NCI-H82 treated with DMSO at 0.1 percent for 48 hours (cell line): ENCODE results near the gene ZNF830.
"Not testable (repeated sequence)": the region's sequence is repeated elsewhere in the genome, so short reads cannot be mapped to it uniquely, and the experiment has no call there.

Experiments
- DNase-seq: peaks from one replicate; lab custom pipeline; 2025; ENCODE audit not compliant: unreplicated experiment; lab: John Stamatoyannopoulos, UW

Gene ZNF830, protein sequence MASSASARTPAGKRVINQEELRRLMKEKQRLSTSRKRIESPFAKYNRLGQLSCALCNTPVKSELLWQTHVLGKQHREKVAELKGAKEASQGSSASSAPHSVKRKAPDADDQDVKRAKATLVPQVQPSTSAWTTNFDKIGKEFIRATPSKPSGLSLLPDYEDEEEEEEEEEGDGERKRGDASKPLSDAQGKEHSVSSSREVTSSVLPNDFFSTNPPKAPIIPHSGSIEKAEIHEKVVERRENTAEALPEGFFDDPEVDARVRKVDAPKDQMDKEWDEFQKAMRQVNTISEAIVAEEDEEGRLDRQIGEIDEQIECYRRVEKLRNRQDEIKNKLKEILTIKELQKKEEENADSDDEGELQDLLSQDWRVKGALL

DNA sequence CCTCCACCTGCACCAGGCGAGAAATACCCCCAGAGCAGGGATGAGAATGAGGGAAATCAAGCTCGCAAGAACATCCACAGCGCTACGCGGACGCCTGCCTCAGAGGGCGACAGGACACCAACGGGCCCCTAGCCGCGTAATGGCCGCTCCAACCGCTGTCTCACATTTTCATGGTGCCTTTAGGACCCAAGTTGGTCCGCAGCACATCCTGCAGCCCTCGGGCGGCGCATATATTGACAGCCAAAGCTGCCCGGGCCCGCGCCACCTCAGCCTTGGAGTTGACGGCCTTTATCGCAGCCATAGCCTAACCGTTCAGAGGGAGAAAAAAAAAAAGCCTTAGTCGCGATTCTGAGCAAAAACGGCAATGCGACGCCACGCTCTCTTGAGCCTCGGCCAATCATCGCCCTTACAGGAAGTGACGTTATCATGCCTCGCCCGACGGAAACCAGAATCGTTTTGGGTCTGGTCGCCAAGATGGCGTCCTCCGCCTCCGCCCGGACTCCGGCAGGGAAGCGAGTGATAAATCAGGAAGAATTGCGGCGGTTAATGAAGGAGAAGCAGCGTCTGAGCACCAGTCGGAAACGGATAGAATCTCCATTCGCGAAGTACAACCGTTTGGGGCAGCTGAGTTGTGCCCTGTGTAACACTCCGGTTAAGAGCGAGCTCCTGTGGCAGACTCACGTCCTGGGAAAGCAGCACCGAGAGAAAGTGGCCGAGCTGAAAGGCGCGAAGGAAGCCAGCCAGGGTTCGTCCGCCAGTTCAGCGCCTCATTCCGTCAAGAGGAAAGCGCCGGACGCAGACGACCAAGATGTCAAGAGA lies at the start of gene ZNF830, which contains the start of gene CCT6B:
Gene ZNF830, plus strand, starts transcription at position 448 of the 819 bp plus-strand sequence. Its CDS starts 27 bp downstream, at position 475.
Gene CCT6B, minus strand, starts transcription at position 368 of the 819 bp plus-strand sequence. Its CDS starts 67 bp downstream, at position 301.
- peak; percentile 63 for DNase-seq

DNA sequence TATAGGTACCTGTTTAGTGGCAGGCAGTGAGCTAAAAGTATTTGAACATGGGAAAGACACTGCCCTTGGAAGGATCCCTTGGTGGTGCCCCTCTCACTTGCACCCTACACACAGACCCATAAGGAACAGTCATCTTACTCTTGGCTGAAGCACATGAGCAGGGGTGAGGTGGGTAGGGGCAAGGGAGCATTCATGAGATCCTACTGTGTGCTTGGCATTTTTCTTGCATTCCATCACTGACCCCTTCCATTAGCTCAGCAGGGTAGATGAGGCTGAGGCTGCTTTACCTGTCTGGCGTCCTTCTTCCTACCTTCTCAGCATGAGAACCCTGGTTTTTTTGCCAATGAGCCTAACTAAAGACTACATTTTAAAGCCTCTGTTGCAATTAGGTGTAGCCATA lies 48.3 kb upstream of the ZNF830 start:
- no peak for DNase-seq

DNA sequence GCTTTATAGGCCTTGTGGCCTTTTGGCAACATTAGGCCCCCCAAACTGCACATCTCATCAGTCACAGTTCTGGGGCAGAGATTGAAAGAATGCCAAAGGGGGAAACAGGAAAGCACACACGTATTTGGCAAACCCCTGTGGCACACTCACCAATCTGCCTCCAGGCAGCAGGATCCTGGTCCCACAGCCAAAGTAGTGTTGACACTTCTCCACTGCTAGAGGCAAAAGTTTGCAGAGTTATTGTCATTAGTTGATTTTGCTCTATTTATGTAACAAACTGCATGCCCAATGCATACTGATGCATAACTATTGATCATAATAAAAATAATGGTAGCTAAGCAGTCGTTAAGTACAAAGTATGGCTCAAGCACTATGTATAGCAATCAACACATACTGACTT lies 45.2 kb upstream of the ZNF830 start:
- DNase-seq: no peak

DNA sequence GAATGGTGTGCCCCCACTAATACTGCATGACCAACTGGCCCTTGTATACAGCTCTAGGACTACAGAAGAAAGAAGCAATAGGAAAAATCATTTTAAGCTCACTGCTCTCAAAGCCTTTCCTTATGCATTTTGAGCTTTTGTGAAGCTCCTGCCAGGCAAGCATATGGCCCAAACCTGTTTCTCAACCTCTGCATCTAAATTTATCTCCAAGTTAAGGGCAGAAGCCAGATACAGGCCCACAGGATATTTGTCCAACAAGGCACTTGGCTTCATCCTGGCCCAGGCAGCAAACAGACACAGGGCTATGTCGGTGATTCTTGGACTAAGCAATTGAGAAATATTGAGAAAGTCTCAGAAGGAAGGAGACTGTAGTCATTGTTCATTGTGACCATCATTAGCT lies 44.0 kb upstream of the ZNF830 start:
- DNase-seq: no peak

DNA sequence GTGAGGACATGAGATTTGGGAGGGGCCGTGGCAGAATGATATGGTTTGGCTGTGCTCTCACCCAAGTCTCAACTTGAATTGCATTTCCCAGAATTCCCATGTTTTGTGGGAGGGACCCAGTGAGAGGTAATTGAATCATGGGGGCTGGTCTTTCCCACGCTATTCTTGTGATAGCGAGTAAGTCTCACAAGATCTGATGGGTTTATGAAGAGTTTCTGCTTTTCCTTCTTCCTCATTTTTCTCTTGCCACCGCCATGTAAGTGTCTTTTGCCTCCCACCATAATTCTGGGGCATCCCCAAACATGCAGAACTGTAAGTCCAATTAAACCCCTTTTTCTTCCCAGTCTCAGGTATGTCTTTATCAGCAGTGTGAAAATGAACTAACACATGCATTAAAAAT lies 40.7 kb upstream of the ZNF830 start:
- no peak for DNase-seq

DNA sequence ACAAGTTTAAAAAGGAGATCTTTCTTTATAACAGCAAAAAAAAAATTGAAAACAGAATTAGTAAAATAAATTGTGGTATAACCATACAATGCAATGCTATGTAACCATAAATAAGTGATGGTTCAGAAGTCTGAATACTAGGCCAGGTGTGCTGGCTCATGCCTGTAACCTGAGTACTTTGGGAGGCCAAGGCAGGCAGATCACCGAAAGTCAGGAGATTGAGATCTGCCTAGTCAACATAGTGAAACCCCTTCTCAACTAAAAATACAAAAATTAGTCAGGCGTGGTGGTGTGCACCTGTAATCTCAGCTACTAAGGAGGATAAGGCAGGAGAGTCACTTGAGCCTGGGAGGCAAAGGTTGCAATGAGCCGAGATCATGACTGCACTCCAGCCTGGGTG lies 34.7 kb upstream of the ZNF830 start:
- DNase-seq: no peak

DNA sequence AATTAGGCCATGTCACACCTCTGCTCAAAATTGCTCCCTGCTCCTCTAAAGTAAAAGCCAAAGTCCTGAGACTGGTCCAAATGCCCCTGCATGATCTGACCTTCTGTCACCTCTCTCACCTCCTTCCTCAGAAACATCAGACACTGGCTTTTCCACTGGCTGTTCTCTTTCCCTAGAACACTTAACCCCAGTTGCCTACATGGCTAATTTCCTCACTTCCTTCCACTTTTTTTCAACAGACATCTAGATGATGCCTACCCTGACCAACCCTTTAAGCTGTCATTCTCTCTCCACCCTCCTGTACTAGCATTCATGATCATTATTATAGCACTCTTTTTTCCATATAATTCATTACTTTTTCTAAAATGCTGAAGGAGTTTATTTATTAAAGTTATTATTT lies 31.1 kb upstream of the ZNF830 start:
- no peak for DNase-seq

DNA sequence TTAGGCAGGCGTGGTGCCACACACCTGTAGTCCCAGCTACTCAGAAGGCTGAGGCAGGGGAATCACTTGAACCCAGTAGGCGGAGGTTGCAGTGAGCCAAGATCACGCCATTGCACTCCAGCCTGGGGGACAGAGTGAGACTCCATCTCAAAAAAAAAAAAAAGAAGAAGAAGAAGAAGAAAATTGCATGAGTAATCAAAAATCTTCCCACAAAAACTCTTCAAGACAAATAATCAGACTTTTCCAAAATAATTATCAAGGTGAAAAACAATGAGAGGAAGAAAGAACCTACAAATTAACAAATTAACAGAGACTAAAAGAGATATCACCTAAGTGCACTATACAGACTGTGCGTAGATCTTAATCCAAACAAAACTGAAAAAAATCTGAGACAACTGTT lies 10.6 kb upstream of the ZNF830 start:
- DNase-seq: not testable (repeated sequence)

DNA sequence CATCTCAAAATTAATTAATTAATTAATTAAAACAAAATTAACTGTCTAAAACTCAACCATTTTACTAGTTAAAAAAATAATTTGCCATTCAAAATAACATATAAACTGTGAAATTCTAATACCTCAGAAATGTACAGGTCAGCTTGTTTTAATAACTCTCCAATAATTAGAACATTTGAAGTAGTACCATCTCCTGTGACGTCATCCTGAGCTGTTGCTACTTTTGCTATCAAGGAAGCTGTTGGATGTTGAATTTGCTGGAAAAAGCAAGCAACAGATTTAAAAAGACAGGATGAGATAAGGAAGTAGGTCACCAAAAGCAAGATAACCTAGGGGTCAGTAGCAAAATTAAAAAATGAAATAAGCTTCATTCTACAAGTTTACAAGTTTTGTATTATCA lies 2.9 kb upstream of the ZNF830 start:
- DNase-seq: no peak

DNA sequence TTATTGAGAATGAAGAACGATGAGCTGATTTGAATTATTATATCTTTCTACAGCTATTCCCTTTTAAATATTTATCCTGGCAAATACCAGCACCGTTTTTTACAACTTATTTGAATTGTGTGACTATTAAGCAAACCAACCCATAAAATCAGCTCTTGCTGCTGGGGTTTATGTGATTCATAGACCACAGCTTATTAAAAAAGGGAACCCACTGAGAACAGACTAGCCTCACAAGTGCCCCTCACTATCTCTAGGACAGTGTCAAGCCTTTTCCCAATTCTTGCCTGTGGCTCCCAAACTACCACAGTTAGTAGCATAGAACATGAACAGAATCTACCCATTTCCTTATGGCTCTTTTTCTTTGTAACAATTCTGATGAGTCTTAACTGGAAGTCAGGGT lies 12.8 kb downstream of the ZNF830 start:
- no peak for DNase-seq

DNA sequence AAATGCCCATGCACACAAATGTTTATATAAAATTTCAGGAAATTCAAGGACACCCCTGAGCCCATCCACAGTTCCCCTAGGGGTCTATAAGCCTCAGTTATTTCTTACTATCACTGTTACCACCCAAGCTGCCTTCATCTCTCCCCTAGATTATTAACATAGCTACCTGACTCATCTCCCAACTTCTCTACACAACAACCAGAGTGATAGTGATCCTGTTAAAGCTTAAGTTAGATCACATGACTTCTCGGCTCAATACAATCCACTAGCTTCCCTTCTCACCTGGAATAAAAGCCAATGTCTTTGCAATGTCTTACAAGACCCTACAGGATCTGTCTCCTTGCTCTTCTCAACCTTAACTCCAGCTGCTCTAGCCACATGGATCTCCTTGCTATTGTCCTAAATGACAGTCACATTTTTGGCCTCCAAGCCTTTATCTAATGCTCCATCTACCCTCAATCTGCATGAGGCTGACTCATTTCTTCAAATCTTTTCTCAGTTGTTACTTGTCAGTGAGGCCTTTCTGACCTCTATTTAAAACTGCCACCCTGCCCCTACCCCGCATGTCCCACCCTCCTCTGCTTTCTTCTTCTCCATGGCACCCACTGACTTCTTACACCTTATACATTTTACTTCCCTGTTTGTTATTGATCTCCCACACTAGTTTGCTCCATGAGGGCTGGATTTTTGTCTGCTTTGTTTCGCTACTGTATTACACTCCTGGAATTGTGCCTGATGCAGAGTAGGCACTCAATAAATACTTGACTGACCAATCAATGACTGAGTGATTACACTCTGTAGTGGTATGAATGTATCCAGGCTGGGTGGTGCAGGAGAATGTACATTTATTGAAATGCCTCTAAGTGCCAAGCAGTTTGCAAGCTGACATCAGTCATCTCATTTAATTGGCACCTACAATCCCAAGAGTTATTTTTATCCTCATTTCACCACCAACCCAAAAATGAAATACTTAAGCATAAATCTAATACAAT lies 13.8 kb downstream of the ZNF830 start:
- no peak for DNase-seq

DNA sequence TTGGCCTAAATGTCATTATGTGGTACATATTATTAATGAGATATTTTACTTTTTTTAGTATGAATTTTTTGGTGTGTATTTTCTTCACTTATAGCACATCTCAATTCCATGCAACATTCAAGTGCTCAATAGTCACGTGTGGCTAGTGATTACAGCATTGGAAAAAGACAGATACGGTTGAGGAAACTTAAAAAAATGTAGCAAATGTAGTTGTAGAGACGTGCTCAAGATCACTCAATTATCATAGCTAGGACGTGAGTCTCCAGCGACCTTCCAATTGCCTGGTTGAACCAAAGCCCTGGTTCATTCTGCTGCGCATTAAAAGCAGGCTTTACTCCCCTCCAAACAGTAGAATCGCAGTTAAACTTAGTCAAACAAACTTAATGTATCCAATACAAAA lies 17.8 kb downstream of the ZNF830 start:
- DNase-seq: no peak

DNA sequence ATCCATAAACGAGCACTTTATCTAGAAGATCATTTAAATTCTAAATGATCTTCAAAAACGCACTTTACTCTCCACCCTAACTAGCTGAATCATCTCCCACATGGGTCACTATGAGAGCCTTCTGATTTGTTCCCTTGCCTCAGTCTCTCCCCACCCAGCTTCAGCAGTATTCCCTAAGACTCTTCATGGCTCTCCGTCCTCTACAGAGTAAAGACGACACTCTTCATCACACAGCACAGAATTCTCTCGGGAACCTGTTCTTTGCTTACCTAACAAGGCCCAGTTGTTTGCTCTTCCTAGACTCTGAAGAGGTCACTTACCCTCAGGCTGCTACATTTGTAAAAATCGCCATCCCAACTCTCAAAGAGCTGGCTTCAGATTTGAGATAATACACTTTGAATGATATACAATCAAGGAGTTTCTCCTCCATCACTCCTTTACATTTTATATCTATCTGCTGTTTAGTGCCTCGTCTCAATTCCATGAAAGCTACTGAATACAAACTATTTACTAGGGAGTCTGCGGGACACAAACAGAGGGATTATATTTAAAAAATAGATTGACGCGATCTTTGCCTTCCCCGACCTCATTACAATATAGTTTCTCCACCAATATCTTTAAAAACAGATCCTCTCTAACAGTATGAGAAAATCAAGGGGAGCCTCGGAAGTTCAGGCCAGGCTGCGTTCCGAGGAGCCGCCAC lies 18.5 kb downstream of the ZNF830 start:
- DNase-seq: no peak

DNA sequence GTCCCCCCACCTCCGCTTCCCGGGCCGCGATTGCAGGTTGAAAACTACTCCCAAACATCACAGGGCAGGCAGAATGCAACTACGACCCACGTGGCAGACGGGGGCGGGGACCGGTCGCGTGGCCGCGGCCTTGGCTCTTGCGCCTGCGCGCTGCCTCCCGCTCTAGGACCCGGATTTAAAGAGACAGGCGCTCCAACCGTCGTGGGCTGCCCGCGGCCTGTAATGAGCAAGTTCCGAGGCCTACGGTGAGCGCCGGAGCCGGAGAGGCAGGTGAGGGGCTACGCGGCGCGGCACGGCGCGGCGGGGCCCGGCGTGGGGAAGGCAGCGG lies 19.0 kb downstream of the ZNF830 start, which contains the start of gene LIG3:
Gene LIG3, plus strand, starts transcription at position 160 of the 328 bp plus-strand sequence. CDS start 2,494 bp downstream, outside the sequence.
- peak; percentile 83 for DNase-seq

DNA sequence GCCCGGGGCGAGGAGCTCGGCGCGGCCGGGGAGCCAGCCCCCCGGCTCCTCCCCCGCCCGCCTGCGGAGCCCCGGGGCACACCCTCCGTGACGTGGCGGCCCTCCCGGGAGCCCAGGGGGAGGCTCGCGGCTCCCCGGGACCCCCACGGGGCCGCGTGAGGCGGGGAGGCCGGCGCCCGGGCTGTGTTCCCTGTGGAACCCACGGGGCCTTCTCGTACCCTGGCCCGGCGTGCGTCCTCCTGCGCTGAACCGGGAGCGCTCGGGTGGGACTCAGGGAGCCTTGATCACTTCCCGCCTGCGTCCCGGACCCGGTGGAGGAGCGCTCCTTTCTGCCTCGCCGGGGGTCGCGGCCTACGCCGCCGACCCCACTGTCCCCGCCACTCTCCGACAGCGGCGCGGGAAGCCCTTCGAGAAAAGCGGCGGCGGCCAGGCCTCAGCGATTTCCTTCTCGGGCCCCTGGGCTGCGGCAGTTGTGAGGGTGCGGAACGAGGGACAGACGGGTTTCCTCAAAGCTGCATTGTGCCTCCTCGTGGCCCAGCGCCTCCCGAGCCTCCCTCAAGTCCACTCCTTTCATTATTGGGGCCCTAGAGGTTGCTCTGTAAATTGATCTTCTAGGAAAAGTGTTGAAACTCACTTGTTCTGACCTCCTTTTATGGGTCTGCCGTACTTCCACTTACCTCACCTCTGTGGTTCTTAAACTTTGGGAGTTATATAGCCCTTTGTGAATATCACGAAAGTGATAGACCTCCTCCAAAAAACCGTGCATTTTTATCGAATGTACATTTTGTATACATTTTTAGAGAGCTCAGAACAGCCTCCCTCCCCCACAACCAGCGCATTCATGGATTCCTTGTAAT lies 19.6 kb downstream of the ZNF830 start:
- DNase-seq: no peak

DNA sequence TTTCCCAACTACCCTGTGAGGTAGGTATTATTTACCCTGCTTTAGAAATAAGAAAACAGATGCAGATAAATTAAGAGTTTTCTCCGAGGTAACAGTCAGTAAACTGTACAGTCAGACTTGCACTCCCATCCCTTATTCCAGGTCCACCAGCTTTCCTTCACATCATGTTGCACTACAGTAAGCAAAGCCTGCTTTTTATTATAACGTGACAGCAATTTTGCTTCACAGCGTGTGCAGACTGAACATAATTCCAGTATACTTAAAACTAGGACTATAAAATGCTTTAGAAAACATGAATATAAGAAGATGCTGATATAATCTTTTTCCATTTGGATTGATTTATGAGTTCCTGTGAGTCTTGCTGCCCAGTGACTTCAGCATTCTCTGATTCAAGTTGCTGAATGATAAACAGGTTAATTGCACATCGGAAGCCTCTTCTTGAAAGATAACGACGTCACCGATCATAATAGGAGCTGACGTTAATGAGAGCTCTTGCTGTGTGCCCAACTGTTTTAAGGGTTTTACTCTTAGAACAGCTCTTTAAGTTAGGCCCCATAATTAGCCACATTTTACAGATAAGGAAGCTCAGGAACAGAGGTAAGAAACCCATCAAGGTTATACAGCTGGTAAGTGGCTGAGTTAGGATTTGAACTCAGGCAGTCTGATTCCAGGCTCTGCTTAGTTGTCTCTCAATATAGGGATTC lies 20.4 kb downstream of the ZNF830 start:
- DNase-seq: no peak

DNA sequence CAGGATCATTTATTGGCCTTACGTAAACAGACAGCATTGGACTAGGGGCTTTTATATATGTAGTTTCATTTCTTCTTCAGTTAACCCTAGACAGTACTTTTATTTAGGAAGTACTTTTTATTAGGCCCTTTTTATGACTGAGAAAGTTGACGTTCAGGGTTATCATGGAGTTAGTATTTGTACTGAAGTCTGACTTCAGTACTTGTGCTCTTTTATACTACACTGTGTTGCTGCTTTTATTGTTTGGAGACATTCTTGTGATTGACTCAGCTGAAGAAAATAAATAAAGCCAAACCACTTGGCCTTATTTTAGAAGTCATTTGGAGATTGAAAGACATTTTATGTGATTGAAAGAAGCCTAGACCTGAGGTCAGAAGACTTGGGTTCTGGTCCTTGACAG lies 25.9 kb downstream of the ZNF830 start:
- DNase-seq: no peak

DNA sequence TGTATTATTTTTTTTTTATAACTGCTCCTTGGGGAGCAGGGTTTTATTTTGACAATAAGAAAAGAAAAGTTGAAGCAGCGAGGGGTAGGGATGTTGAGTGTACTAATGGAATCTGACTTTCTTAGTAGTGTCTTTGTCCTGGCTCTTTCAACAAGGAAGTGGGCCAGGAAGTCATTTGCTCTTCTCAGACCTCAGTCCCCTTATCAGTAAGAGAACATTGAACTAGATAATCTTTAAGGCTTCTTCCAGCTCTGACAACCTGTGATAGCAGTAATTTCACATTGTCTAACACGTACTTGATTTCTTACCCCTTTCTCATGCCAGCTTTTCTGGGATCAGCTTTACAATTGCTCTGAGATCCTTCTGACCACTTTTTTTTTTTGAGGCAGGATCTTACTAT lies 27.3 kb downstream of the ZNF830 start:
- no peak for DNase-seq

DNA sequence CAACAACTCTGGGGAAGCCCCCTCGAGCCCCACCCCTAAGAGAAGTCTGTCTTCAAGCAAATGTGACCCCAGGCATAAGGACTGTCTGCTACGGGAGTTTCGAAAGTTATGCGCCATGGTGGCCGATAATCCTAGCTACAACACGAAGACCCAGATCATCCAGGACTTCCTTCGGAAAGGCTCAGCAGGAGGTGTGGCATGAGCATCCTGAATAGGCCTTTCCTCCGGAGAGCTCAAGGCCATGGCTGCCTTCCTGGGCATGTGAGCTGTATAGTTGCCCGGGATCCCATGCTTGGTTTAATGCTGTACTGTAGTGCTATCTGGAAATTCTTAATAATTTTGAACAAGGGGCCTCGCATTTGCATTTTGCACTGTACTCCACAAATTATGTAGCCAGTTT lies 28.1 kb downstream of the ZNF830 start:
- DNase-seq: no peak
